ENCODE data around the gene ST6GAL1.

ST6GAL1 gene

GRCh38 chr3:187024536-187025226, 94.4 kb downstream of the ST6GAL1 start:
- TF ChIP-seq GATA2 (IDR thresholded peaks at IDR 0.05; ENCODE audit: low read depth, low read length) (no peak), GATA3 (IDR thresholded peaks at IDR 0.05; ENCODE audit: low read depth, low read length) (no peak)

DNA sequence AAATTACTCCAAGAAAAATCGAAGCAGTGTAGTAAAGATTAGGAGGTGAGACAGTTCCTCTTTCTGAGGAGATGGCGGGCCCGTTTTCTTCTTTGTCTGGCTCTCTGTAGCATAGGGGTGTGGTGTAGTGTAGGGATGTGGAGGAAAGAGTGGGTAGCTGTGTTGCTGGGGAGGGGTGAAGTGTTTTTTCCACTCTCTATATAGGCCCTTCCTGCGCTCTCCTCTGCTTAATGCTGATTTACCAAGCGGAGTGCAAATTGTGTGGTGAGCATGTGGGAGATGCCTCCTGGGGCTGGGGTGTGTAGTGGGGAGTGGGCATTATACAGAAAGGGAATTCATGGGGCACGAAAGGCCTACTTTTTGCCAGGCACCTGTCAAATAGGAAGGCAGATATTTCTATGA, 94.9 kb downstream of the ST6GAL1 start:
- TF ChIP-seq GATA3 (IDR thresholded peaks at IDR 0.05; ENCODE audit: low read depth, low read length) (no peak), GATA2 (IDR thresholded peaks at IDR 0.05; ENCODE audit: low read depth, low read length) (no peak)

DNA sequence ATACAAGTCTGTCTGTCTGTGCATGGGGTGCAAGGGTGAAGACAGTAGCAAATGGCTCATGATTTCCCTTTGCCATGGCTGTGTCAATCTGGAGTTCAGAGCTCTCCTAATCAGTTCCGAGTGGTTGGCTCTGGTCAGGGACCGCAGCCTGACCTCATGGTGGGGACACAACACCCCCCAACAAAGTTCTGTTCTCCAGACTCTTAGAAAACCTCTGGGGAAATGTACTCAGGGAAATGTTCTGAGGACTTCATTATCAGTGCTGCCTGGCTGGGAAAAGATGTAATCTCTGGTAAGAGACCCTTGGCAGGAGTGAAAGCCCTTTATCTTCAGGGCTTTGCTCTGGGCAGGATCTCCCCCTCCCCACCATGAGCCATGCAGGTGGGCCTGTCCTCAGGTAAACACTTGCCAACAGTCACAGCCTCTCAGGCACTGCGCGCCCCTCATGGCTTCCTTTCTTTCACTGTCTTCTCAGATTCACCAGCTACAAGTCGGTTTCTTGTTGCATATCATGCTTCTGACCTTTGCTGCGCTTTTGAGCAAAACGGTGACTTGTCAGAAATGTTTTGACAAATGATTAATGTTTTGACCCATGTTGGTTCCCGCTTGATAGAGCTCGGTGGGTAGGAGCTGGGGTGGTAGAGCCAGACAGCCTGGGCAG, 95.5 kb downstream of the ST6GAL1 start:
- TF ChIP-seq GATA3 (IDR thresholded peaks at IDR 0.05; ENCODE audit: low read depth, low read length) (no peak), GATA2 (IDR thresholded peaks at IDR 0.05; ENCODE audit: low read depth, low read length) (no peak)

DNA sequence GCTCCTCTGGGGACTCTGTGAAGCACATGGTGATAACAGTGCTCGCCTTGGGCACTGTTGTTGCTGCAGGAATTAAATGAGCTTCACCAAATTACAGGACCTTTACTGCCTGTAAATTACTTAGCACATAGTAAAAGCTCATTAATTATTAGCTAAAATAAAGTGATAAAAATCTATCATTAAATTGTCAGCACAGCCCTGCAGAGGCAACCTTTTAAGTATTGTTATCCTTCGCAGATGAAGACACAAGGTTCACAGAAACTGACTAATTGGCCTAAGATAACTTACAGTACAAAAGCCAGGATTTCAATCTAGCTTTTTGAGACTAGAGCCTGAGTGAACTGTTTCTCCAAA, 96.0 kb downstream of the ST6GAL1 start:
- TF ChIP-seq GATA2 (IDR thresholded peaks at IDR 0.05; ENCODE audit: low read depth, low read length) (no peak), GATA3 (IDR thresholded peaks at IDR 0.05; ENCODE audit: low read depth, low read length) (no peak)

- TF ChIP-seq GATA3 (IDR thresholded peaks at IDR 0.05; ENCODE audit: low read depth, low read length) (no peak), GATA2 (IDR thresholded peaks at IDR 0.05; ENCODE audit: low read depth, low read length) (no peak)
Observed at GRCh38 chr3:187027531-187028278, 97.4 kb downstream of the ST6GAL1 start.

DNA sequence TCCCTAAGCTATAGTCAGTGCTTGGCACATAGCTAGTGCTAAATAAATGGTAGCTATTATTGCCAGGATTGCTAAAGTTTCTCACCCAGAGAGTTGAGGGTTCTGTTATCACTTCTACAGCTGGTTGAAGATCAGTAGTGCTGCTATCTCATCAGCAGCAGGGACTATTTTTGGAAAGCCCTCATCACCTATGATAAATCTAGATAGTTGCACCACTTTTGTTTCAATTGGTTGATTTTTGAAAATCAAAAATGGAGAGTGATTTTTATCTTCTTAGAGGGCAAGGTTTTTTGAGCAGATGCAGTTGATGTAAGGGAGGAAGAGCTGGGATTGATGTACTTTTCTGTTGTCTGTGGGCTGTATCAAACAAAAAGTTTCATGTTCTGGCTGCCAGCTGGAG, 101.6 kb downstream of the ST6GAL1 start:
- TF ChIP-seq GATA3 (IDR thresholded peaks at IDR 0.05; ENCODE audit: low read depth, low read length) (no peak), GATA2 (IDR thresholded peaks at IDR 0.05; ENCODE audit: low read depth, low read length) (no peak)

- TF ChIP-seq GATA3 (IDR thresholded peaks at IDR 0.05; ENCODE audit: low read depth, low read length) (no peak), GATA2 (IDR thresholded peaks at IDR 0.05; ENCODE audit: low read depth, low read length) (no peak)
Observed at GRCh38 chr3:187036394-187036793, 106.1 kb downstream of the ST6GAL1 start.

- TF ChIP-seq GATA2 (IDR thresholded peaks at IDR 0.05; ENCODE audit: low read depth, low read length), result no peak
- TF ChIP-seq GATA3 (IDR thresholded peaks at IDR 0.05; ENCODE audit: low read depth, low read length), result no peak
Observed at GRCh38 chr3:187039100-187039722, 108.9 kb downstream of the ST6GAL1 start.

DNA sequence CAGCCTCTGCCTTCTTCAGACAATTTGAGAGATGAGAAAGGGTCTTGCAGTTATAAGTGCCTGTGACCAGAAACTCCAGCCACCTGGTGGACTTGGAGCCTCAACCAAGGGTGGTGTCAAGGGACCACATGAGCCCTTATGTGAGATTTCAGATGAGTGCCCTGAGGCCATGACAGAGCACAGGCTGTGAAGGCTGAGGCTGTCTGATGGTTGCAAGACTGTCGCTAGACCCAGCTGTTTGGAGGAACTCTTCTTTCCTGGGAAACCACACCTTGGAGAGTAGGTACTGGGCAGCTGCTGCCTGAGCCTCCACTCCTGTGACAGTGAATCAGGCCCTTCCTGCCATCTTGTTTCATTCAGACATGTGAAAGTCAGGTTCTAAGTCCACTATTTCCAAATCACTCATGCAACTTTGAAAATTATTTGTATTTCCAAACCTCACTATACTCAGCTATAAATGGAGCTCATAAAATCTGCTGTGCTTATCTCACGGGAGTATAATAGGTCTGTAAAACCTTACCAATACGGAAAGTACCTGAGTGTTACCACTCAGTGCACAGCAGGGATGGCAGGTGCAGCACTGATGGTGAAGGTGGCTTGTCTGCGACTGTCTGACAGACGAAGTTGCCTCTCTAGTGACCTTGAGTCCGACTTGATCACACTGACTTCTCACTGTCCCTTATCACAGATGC, 109.5 kb downstream of the ST6GAL1 start:
- no peak for TF ChIP-seq GATA3 (IDR thresholded peaks at IDR 0.05; ENCODE audit: low read depth, low read length)
- no peak for TF ChIP-seq GATA2 (IDR thresholded peaks at IDR 0.05; ENCODE audit: low read depth, low read length)

GRCh38 chr3:187040516-187041361, 110.4 kb downstream of the ST6GAL1 start:
- no peak for TF ChIP-seq GATA3 (IDR thresholded peaks at IDR 0.05; ENCODE audit: low read depth, low read length)
- TF ChIP-seq GATA2 (IDR thresholded peaks at IDR 0.05; ENCODE audit: low read depth, low read length), result no peak

GRCh38 chr3:187041362-187042307, 111.3 kb downstream of the ST6GAL1 start:
- TF ChIP-seq GATA3 (IDR thresholded peaks at IDR 0.05; ENCODE audit: low read depth, low read length) (no peak), GATA2 (IDR thresholded peaks at IDR 0.05; ENCODE audit: low read depth, low read length) (no peak)

DNA sequence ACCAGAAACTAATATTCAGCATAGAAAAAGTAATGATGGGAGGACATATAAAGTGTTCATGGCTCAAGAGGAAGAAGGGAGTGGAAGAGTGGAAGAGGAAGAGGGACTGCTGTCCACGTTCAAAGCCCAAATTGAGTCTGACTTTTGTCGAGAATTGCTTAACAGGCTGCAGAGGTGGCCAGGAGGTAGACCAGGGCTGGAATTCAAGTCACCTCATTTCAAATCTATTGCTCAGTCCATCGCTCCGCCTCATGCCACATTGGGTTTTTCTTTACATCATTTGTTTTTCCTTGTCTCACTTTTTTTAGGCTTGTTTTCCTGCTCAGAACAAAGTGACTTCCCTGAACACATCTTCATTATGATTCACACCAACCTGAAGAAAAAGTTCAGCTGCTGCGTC, 112.0 kb downstream of the ST6GAL1 start:
- TF ChIP-seq GATA2 (IDR thresholded peaks at IDR 0.05; ENCODE audit: low read depth, low read length) (no peak), GATA3 (IDR thresholded peaks at IDR 0.05; ENCODE audit: low read depth, low read length) (no peak)
